HepG2 (cell line): ENCODE data around the gene SLC34A3. TPM values are rescaled to one million over a fixed set of nuclear protein-coding genes. Genes with fewer than 3 reads are reported as not detected.

Source experiments
- AHR ChIP-seq: IDR thresholded peaks from 2 replicates; pipeline ENCODE4 v1.6.1; 2018; ENCODE audit warnings: missing genetic modification reagents, missing compliant biosample characterization
- CBX5 ChIP-seq: sonication (generic); formaldehyde crosslinking; IDR thresholded peaks from 2 replicates; pipeline ENCODE4 v1.4.0; 2020; ENCODE audit warnings: missing genetic modification reagents, borderline replicate concordance
- CENPT ChIP-seq: sonication (generic); formaldehyde crosslinking; IDR thresholded peaks from 2 replicates; pipeline ENCODE4 v1.8.0; 2022; ENCODE audit warnings: low read depth, mild to moderate bottlenecking, moderate library complexity, missing genetic modification reagents
- FOXM1 ChIP-seq: sonication (generic); formaldehyde crosslinking; IDR thresholded peaks from 2 replicates; pipeline ENCODE4 v1.5.0; 2020; ENCODE audit warnings: missing genetic modification reagents
- HMG20B ChIP-seq: conservative IDR thresholded peaks from 2 replicates; pipeline ENCODE4 v1.6.1; 2016; ENCODE audit warnings: missing genetic modification reagents, missing compliant biosample characterization
- IKZF4 ChIP-seq: sonication (generic); formaldehyde crosslinking; IDR thresholded peaks from 2 replicates; pipeline ENCODE4 v1.5.1; 2020; ENCODE audit warnings: borderline replicate concordance, mild to moderate bottlenecking, low read depth, missing genetic modification reagents; ENCODE audit errors: not compliant biosample characterization
- MAFG ChIP-seq: sonication (generic); formaldehyde crosslinking; IDR thresholded peaks from 2 replicates; pipeline ENCODE4 v1.5.1; 2020; ENCODE audit warnings: mild to moderate bottlenecking, missing genetic modification reagents
- MTA3 ChIP-seq: sonication (generic); formaldehyde crosslinking; IDR thresholded peaks from 2 replicates; pipeline ENCODE4 v1.4.0; 2020; ENCODE audit warnings: missing genetic modification reagents
- RARA ChIP-seq: IDR thresholded peaks from 2 replicates; pipeline ENCODE4 v1.6.1; 2016; ENCODE audit warnings: missing genetic modification reagents, missing compliant biosample characterization
- RCOR2 ChIP-seq: IDR thresholded peaks from 2 replicates; pipeline ENCODE4 v1.6.1; 2016; ENCODE audit warnings: missing biosample characterization, missing genetic modification reagents
- REL ChIP-seq: sonication (generic); formaldehyde crosslinking; conservative IDR thresholded peaks from 2 replicates; pipeline ENCODE4 v1.8.0; 2022; ENCODE audit warnings: mild to moderate bottlenecking, missing genetic modification reagents, moderate library complexity
- SALL2 ChIP-seq: sonication (generic); formaldehyde crosslinking; IDR thresholded peaks from 2 replicates; pipeline ENCODE4 v1.8.1; 2023; ENCODE audit warnings: mild to moderate bottlenecking, missing genetic modification reagents, inconsistent platforms
- SIX4 ChIP-seq: sonication (generic); formaldehyde crosslinking; IDR thresholded peaks from 2 replicates; pipeline ENCODE4 v1.4.0; 2020; ENCODE audit warnings: missing genetic modification reagents
- SP4 ChIP-seq: sonication (generic); formaldehyde crosslinking; IDR thresholded peaks from 2 replicates; pipeline ENCODE4 v1.8.1; 2023; ENCODE audit warnings: mild to moderate bottlenecking, missing genetic modification reagents
- ZBTB21 ChIP-seq: sonication (generic); formaldehyde crosslinking; IDR thresholded peaks from 2 replicates; pipeline ENCODE4 v1.4.0; 2020; ENCODE audit warnings: missing genetic modification reagents
- ZNF354B ChIP-seq: sonication (generic); formaldehyde crosslinking; IDR thresholded peaks from 2 replicates; pipeline ENCODE4 v1.8.0; 2022; ENCODE audit warnings: mild to moderate bottlenecking, missing genetic modification reagents
- ZNF496 ChIP-seq: sonication (generic); formaldehyde crosslinking; IDR thresholded peaks from 2 replicates; pipeline ENCODE4 v1.8.1; 2023; ENCODE audit warnings: mild to moderate bottlenecking, moderate library complexity, missing genetic modification reagents; ENCODE audit not compliant: insufficient replicate concordance
- ZNF501 ChIP-seq: sonication (generic); formaldehyde crosslinking; IDR thresholded peaks from 2 replicates; pipeline ENCODE4 v1.5.1; 2020; ENCODE audit warnings: mild to moderate bottlenecking, moderate library complexity, missing genetic modification reagents
- polyA plus RNA-seq, 8 experiments: library from polyadenylated mRNA; depleted of rRNA in 3 of 8; stranded (reverse) in 7 of 8; unstranded in 1 of 8; fragments of >200 nt; fragmentation: Illumina TruSeq in 4 of 8; extraction: Trizol in 4 of 8; gene quantifications; 2 replicates each; pipeline versions ENCODE4 v1.2.1 to v1.2.3, GENCODE V29; 2011 to 2016; ENCODE audit warnings: low read depth in 4 of 8, missing spikeins in 1 of 8, mixed read lengths in 1 of 8; ENCODE audit not compliant: insufficient read depth in 1 of 8
- total RNA-seq, 5 experiments: library from RNA; depleted of rRNA; stranded (reverse); fragments of >200 nt; fragmentation: Illumina TruSeq; extraction: Trizol; gene quantifications; 2 replicates each; pipeline ENCODE4 v1.2.3, GENCODE V29; 2016; ENCODE audit warnings: low read depth in 1 of 5
- TF ChIP-seq, protein P1 (sequence below): sonication (generic); formaldehyde crosslinking; IDR thresholded peaks from 2 replicates; pipeline ENCODE4 v1.9.0; 2021; ENCODE audit warnings: missing genetic modification reagents, mild to moderate bottlenecking, borderline replicate concordance
- TF ChIP-seq, protein P2 (sequence below): sonication (generic); formaldehyde crosslinking; IDR thresholded peaks from 2 replicates; pipeline ENCODE4 v1.8.0; 2022; ENCODE audit warnings: missing genetic modification reagents, mild to moderate bottlenecking, borderline replicate concordance
- TF ChIP-seq, protein P3 (sequence below): sonication (generic); formaldehyde crosslinking; IDR thresholded peaks from 2 replicates; pipeline ENCODE4 v1.4.0; 2020; ENCODE audit warnings: missing genetic modification reagents

The SLC34A3 gene
- total and polyA plus RNA-seq, 2 of the 13 experiments (the other 11 are each of a cell fraction or from before 2014, with no cell fraction given) = 0.07 to 1.0 TPM

DNA sequence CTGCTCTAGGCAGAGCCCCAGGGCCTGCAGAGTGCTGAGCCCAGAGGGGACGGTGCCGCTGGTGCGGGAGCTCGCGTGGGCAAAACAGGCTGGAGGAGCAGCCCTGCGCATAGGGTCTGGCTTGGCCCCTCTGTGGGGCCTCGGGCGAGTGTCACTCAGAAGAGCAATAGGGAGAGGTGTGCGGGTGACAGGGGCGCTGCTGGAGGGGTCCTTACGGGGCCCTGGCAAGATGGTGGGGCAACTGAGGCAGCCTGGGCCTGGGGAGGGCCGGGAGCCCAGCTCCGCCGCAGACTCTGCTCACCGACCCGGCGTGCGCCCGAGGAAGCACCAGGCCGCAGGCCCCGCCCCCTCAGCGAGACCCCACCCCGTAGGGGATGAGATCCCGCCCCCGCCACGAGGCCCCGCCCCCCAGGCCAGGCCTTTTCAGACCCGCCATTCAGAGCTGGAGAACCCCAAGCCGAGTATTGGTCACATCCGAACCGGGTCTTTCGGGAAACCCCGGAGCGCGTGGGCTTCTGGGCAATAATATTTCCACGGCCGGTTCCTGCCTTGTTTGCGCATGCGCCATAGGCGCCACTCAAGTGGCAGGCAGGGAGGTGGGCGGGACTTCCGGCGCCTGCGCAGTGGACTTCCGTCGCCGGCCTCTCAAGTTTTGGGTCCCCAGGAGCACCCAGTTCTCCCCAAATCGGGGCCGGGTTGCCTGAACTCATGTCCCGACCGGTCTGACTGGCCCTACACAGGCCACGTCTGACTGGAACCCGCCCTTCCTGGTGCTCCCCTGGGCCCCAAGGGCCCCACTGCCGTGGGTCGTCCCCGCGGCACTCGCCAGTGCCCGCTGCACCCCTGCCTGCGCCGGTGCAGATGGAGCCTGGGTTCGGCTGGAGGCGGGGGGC, 7.4 kb upstream of the SLC34A3 start (continued):
- TF ChIP-seq MTA3 (CRISPR knock-in tag) = no peak
- TF ChIP-seq AHR (CRISPR knock-in tag) = no peak; the same call in 1 of the 2 replicates
- TF ChIP-seq SIX4 (CRISPR knock-in tag) = no peak
- no peak for TF ChIP-seq HMG20B (CRISPR knock-in tag)
- no peak for TF ChIP-seq IKZF4
- TF ChIP-seq CENPT (CRISPR knock-in tag) = no peak
- no peak for TF ChIP-seq RCOR2
- TF ChIP-seq ZBTB21 (CRISPR knock-in tag) = no peak
- TF ChIP-seq, protein P1, sequence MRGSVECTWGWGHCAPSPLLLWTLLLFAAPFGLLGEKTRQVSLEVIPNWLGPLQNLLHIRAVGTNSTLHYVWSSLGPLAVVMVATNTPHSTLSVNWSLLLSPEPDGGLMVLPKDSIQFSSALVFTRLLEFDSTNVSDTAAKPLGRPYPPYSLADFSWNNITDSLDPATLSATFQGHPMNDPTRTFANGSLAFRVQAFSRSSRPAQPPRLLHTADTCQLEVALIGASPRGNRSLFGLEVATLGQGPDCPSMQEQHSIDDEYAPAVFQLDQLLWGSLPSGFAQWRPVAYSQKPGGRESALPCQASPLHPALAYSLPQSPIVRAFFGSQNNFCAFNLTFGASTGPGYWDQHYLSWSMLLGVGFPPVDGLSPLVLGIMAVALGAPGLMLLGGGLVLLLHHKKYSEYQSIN (CRISPR knock-in tag) = no peak
- TF ChIP-seq FOXM1 = no peak
- TF ChIP-seq, protein P2, sequence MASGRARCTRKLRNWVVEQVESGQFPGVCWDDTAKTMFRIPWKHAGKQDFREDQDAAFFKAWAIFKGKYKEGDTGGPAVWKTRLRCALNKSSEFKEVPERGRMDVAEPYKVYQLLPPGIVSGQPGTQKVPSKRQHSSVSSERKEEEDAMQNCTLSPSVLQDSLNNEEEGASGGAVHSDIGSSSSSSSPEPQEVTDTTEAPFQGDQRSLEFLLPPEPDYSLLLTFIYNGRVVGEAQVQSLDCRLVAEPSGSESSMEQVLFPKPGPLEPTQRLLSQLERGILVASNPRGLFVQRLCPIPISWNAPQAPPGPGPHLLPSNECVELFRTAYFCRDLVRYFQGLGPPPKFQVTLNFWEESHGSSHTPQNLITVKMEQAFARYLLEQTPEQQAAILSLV = peak; percentile 83; the same call in 1 of the 2 replicates
- TF ChIP-seq REL (CRISPR knock-in tag) = no peak
- TF ChIP-seq ZNF496 = no peak
- no peak for TF ChIP-seq ZNF354B (CRISPR knock-in tag)
- TF ChIP-seq CBX5 (CRISPR knock-in tag) = peak; percentile 27; the same call in 1 of the 2 replicates
- no peak for TF ChIP-seq ZNF501
- TF ChIP-seq, protein P3, sequence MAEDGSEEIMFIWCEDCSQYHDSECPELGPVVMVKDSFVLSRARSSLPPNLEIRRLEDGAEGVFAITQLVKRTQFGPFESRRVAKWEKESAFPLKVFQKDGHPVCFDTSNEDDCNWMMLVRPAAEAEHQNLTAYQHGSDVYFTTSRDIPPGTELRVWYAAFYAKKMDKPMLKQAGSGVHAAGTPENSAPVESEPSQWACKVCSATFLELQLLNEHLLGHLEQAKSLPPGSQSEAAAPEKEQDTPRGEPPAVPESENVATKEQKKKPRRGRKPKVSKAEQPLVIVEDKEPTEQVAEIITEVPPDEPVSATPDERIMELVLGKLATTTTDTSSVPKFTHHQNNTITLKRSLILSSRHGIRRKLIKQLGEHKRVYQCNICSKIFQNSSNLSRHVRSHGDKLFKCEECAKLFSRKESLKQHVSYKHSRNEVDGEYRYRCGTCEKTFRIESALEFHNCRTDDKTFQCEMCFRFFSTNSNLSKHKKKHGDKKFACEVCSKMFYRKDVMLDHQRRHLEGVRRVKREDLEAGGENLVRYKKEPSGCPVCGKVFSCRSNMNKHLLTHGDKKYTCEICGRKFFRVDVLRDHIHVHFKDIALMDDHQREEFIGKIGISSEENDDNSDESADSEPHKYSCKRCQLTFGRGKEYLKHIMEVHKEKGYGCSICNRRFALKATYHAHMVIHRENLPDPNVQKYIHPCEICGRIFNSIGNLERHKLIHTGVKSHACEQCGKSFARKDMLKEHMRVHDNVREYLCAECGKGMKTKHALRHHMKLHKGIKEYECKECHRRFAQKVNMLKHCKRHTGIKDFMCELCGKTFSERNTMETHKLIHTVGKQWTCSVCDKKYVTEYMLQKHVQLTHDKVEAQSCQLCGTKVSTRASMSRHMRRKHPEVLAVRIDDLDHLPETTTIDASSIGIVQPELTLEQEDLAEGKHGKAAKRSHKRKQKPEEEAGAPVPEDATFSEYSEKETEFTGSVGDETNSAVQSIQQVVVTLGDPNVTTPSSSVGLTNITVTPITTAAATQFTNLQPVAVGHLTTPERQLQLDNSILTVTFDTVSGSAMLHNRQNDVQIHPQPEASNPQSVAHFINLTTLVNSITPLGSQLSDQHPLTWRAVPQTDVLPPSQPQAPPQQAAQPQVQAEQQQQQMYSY = peak; percentile 98
- 0 out of 2 replicates have a peak, but pooled peaks have one; percentile 2 for TF ChIP-seq RARA (CRISPR knock-in tag)
- peak; percentile 72 for TF ChIP-seq SP4
- TF ChIP-seq MAFG = no peak
- no peak for TF ChIP-seq SALL2
